ENCODE data around the gene WFDC1. TPM values are rescaled to one million over a fixed set of nuclear protein-coding genes. Genes with fewer than 3 reads are reported as not detected.
A peak's percentile ranks its signal among the peaks of the same experiment; 100 is the strongest.

WFDC1 gene
- total and polyA plus RNA-seq, 2 of the 4 experiments (the other 2 are of a cell fraction), result 4.7 to 6.8 TPM

GRCh38 chr16:84278333-84278732 lies 16.3 kb upstream of the WFDC1 start:
- peaks cover 12% of the 10 kb centered on the region for H3K27me3 ChIP-seq (ENCODE audit: control insufficient read depth, insufficient read depth, low read length)
- H3K9me3 ChIP-seq (ENCODE audit: control insufficient read depth, insufficient read depth, low read length), result no peaks in the 10 kb centered on the region
- H3K4me1 ChIP-seq (ENCODE audit: control insufficient read depth, insufficient read depth, low read length), result no peaks in the 10 kb centered on the region; the same call in 1 of the 2 replicates
- no peak overlapping the region for H3K18ac ChIP-seq (ENCODE audit: low read depth, low read length)
- H2BK15ac ChIP-seq (ENCODE audit: low read depth, low read length), result no peak overlapping the region
- H3K4ac ChIP-seq (ENCODE audit: low read depth, low read length), result 0 out of 2 replicates have a peak overlapping the region, but pooled peaks have one; percentile 21
- H3K36me3 ChIP-seq (ENCODE audit: control insufficient read depth, insufficient read depth, low read length), result no peaks in the 10 kb centered on the region
- H3K56ac ChIP-seq (ENCODE audit: extremely low read depth, insufficient read depth, low read length), result no peak overlapping the region
- BruUV-seq (replicated peaks), result no TSS peak
- H4K91ac ChIP-seq (ENCODE audit: insufficient read depth, low read depth, low read length), result no peak overlapping the region; the same call in 1 of the 2 replicates
- POLR2A ChIA-PET (ENCODE audit: unreplicated experiment), result no interaction called here
- no peak overlapping the region for H2BK5ac ChIP-seq (ENCODE audit: low read depth, low read length, poor library complexity, severe bottlenecking)
- H2BK20ac ChIP-seq (ENCODE audit: low read depth, low read length), result no peak overlapping the region
- no peak overlapping the region for H3K4me2 ChIP-seq (ENCODE audit: low read depth, low read length)
- dilution Hi-C loops (cut with HindIII; ENCODE audit: low sequenced_read_pairs, unreplicated experiment) (no loop called here), intact Hi-C loops (cut with micrococcal nuclease) (no loop called here), in situ Hi-C loops (cut with MboI; ENCODE audit: low sequenced_read_pairs) (loop anchor here (25.0 kb wide), 2 partner anchors 359 to 434 kb away; partner anchors contain the start of gene KLHL36)
- H2AK5ac ChIP-seq (ENCODE audit: low read depth, low read length), result no peak overlapping the region
- no peaks in the 10 kb centered on the region for H3K9me1 ChIP-seq (ENCODE audit: insufficient read depth, low read length)
- no peak overlapping the region for H3K23ac ChIP-seq (ENCODE audit: low read depth, low read length)
- 77% methylated on average over 5 of the region's 12 CpGs; no CpG with 5 or more reads in 1 of the 2 experiments for WGBS, 2 experiments (ENCODE audit: extremely low coverage in 2 of 2, insufficient read length in 1 of 2)
- no peak overlapping the region for H3K14ac ChIP-seq (replicated peaks; ENCODE audit: low read depth, low read length)
- H3K27ac ChIP-seq (ENCODE audit: insufficient read depth, low read length), result no peak overlapping the region
- CTCF ChIA-PET, result interaction anchor here (0.6 to 4.1 kb wide), 4 partner anchors 30 to 49 kb away, joined by 3 to 15 read pairs (median 6); no protein-coding TSS in a partner anchor
- H2BK120ac ChIP-seq (ENCODE audit: low read depth, low read length), result no peak overlapping the region
- ATAC-seq (ENCODE audit: low read depth), result no peak
- TF ChIP-seq RAD21 (IDR thresholded peaks at IDR 0.05; ENCODE audit: low read length) (no peak), CEBPB (IDR thresholded peaks at IDR 0.05; ENCODE audit: low read depth, low read length) (no peak), NFE2L2 (IDR thresholded peaks at IDR 0.05; ENCODE audit: low read depth, low read length) (no peak), MAZ (IDR thresholded peaks at IDR 0.05; ENCODE audit: borderline replicate concordance, low read depth, low read length) (no peak)
- H3K79me1 ChIP-seq (ENCODE audit: low read depth in 1 of 2, low read length in 2 of 2), result no peaks in the 10 kb centered on the region
- no peak overlapping the region for H3K4me3 ChIP-seq (ENCODE audit: insufficient read depth, low read depth, low read length)
- H4K20me1 ChIP-seq (ENCODE audit: insufficient read depth, low read length), result no peaks in the 10 kb centered on the region
- no peak overlapping the region for H2AFZ ChIP-seq (replicated peaks; ENCODE audit: low read length, poor library complexity)
- DNase-seq, result no peak
- no peak overlapping the region for H2AK9ac ChIP-seq (replicated peaks; ENCODE audit: low read depth, low read length, poor library complexity)
- no peak overlapping the region for H3K9ac ChIP-seq (ENCODE audit: low read depth, low read length)
- H4K5ac ChIP-seq (ENCODE audit: low read depth, low read length), result no peak overlapping the region
- H4K8ac ChIP-seq (ENCODE audit: low read depth in 2 of 2, low read length in 2 of 2), result no peak overlapping the region

All from IMR-90 (cell line).